HG03378 (cell line): ENCODE data around the gene TRIM74.
"Not testable (repeated sequence)": the region's sequence is repeated elsewhere in the genome, so short reads cannot be mapped to it uniquely, and the experiment has no call there.

Experiments used
- ATAC-seq: cut with Tn5 transposase; IDR thresholded peaks from one replicate; pipeline ENCODE4 v1.9.1; 2021; ENCODE audit warnings: mild to moderate bottlenecking, moderate library complexity; ENCODE audit not compliant: unreplicated experiment

Gene TRIM74

DNA sequence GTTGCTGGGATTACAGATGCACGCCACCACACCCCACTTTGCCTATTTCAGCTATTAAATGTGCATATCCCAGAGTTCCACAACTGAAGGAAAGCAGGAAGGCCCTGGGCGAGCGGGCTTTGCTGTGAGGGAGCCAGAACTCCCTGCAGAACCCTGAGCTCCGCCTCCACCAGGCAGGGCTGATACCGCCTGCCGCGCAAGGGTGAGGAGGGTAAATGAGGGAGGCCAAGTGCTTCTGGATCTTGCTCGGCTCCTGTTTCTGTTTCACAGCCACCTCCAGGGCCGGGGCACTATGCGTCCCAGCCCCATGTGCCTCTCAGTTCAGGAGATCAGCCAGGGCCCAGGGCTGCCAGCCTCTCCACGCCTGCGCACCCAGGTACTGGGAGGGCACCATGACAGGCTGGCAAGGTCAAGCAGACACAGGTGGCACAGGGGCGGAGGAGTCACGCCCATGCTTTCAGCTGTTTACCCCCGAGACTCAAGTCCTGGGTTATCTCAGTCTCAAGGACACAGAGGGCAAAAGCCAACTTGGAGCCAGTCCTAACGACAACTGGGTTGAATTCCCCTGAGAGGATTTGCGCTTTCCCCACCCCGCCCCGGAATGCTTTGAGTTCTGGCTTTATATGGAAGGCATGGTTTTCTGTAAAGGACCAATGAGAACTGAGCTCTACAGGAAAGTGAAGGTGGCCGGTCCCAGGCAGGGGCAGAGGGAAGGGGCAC is 8.5 kb downstream of the TRIM74 start:
- ATAC-seq, result not testable (repeated sequence)

- ATAC-seq, result not testable (repeated sequence)
Observed at GRCh38 chr7:72960029-72960428, 9.2 kb downstream of the TRIM74 start.

- ATAC-seq, result peak; percentile 67
Observed at GRCh38 chr7:72954563-72955198, 14.6 kb downstream of the TRIM74 start.

GRCh38 chr7:72953901-72954562 is 15.2 kb downstream of the TRIM74 start:
- ATAC-seq, result peak; percentile 44

- ATAC-seq, result not testable (repeated sequence)
Observed at GRCh38 chr7:72950432-72950831, 18.8 kb downstream of the TRIM74 start.

DNA sequence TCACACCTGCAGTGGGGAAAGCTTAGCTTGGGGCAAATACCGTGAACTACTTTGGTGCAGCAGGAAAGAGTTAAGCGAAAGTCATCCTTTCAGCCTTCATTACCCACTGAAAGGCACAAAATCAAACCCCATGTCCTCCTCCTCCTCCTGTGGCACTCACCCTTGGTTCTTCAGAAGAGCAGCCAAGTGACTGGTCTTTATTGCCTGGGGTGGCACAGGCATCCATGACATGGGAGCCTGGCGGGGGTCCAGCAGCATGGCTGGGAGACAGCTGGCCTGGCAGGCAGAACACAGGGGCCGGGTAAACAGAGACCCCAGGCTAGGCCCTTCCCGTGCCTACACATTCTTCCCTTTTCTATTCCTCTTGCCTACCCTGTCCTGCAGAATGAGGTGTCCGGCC is 19.6 kb downstream of the TRIM74 start:
- ATAC-seq, result not testable (repeated sequence)

DNA sequence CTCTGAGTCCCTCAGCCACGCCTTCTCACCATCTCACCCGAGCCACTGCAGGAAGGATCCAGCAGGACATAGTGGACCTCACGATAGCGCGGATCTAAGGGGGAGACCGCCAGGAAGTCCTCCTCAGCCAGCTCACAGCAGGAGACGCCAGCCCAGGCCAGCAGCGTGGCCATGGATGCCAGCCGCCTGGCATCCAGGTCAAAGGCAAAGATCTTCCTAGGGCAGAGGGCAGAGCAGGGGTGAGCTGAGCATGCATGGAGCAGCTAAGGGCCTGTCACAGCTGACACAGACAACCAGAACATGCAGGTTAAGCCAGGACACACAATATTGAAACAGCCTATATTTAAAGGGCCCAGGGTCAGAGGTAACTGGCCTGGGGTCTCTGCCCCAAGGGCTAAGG is 20.0 kb downstream of the TRIM74 start:
- not testable (repeated sequence) for ATAC-seq

DNA sequence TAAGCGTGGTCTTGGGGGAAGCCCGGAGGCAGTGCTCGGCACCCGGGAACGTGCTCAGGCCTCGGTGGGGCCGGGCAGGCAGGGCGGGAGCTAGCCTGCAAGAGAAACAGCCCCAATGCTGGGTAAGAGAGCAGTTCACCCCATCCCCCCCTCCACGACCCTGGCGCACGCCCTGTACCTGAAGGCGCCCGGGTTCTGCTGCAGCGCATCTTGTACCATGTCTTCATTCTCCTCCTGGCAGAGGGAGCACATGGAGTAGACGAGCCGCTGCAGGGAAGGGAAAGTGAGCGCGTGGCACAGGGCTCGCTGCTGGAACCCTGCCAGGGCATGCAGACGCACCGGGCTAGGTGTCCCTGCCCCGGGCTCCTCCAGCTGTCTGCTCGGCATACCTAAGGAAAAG is 20.6 kb downstream of the TRIM74 start:
- ATAC-seq, result not testable (repeated sequence)

GRCh38 chr7:72946130-72946745 is 23.0 kb downstream of the TRIM74 start:
- not testable (repeated sequence) for ATAC-seq

DNA sequence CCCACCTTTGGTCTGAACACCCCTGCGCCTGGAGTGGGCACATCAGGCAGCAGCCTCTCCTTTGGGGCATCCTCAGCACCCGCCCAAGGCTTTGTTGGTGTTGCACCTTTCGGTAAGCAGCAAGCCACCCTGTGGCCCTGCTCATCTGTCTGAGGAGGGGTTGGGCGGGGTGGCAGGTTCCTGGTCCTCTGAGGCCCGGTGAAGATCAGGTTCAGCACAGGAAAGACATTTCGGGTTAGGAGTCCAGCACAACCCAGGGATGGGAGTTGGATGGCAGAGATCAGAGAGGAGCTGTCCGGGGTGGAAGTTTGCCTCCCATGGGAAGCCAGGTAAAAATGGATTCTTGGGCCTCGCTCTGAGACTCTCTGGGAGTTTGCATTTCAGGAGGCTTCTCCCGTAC is 23.7 kb downstream of the TRIM74 start:
- not testable (repeated sequence) for ATAC-seq

DNA sequence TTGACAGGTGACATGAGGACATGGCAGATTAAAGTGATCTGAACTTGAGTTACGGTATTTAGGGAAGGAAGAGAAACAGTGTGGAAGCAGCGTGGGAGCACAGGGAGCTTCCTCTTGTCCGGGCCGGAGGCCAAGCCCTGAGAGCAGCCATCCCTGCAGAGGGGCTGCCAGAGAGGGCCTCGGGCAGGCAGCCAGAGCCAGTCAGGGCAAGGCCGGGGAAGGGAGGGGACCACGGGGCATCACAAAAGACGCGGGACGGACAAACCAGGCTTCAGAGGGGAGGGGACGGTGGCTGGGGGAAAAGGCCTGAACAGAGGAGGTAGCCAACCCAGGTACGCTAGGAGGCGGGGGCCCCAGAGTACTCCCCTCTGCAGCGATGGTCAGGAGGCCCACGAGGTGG is 24.3 kb downstream of the TRIM74 start:
- not testable (repeated sequence) for ATAC-seq

DNA sequence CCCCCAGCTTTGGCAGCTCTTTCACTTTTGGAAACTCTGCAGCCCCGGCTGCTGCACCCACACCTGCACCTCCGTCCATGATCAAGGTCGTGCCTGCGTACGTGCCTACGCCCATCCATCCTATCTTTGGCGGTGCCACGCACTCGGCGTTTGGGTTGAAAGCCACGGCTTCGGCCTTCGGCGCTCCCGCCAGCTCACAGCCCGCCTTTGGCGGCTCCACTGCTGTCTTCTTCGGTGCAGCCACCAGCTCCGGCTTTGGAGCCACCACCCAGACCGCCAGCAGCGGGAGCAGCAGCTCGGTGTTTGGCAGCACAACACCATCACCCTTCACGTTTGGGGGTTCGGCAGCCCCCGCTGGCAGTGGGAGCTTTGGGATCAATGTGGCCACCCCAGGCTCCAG is 26.3 kb downstream of the TRIM74 start:
- ATAC-seq, result not testable (repeated sequence)

DNA sequence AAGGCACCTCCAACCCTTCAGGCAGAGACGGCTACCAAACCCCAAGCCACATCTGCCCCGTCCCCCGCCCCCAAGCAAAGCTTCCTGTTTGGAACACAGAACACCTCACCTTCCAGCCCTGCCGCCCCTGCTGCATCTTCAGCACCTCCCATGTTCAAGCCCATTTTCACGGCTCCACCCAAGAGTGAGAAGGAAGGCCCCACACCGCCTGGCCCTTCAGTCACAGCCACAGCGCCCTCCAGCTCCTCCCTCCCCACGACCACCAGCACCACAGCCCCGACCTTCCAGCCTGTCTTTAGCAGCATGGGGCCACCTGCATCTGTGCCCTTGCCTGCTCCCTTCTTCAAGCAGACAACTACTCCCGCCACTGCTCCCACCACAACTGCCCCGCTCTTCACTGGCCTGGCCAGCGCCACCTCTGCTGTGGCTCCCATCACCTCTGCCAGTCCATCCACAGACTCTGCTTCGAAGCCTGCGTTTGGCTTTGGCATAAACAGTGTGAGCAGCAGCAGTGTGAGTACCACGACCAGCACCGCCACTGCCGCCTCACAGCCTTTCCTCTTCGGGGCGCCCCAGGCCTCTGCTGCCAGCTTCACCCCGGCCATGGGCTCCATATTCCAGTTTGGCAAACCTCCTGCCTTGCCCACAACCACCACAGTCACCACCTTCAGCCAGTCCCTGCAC is 27.1 kb downstream of the TRIM74 start:
- ATAC-seq, result not testable (repeated sequence)

DNA sequence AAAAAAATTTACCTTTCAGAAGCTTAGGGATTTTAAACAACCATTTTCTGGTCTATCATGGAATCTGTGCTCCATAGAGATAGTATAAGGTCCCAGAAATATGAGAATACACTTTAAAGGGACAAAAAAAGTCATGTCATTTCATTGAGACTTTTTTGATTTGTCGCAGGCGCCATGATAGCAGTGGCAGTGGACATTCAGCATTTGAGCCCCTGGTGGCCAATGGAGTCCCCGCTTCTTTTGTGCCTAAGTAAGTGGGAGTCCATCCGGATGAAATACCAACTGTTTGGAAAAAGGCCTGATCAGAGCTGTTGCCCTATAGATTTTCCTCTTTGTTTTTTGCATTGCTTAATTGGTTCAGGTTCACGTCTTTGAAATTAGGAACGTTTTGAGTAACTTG is 41.0 kb downstream of the TRIM74 start:
- not testable (repeated sequence) for ATAC-seq

GRCh38 chr7:72927791-72928190 is 41.5 kb downstream of the TRIM74 start:
- ATAC-seq, result not testable (repeated sequence)

DNA sequence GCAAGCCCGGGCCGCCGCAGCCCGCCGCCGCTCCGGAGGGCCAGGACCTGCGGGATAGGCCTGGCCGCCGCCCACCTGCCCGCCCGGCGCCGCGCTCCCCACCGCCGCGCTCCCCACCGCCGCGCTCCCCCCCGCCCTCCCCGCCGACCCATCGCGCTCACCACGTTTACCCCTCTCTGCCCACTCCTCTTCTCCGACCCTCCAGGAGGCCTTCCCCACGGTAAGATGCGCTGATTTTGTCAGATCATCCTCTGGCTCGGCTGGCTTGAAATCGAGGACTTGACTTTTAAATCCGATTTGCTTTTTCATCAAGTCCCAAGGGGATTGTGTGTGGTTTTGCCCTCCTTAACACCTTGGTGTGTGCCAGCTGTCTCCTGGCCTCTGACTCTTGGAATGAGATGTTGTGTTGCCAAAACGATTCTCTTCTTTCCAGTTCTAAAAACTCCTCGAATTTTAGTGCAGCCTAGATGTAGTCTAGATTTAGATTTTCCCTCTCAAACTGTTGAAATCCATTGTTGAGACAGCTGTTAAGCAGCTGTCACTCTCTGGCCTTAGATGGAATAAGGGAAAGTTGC is 43.6 kb downstream of the TRIM74 start:
- ATAC-seq, result no peak

DNA sequence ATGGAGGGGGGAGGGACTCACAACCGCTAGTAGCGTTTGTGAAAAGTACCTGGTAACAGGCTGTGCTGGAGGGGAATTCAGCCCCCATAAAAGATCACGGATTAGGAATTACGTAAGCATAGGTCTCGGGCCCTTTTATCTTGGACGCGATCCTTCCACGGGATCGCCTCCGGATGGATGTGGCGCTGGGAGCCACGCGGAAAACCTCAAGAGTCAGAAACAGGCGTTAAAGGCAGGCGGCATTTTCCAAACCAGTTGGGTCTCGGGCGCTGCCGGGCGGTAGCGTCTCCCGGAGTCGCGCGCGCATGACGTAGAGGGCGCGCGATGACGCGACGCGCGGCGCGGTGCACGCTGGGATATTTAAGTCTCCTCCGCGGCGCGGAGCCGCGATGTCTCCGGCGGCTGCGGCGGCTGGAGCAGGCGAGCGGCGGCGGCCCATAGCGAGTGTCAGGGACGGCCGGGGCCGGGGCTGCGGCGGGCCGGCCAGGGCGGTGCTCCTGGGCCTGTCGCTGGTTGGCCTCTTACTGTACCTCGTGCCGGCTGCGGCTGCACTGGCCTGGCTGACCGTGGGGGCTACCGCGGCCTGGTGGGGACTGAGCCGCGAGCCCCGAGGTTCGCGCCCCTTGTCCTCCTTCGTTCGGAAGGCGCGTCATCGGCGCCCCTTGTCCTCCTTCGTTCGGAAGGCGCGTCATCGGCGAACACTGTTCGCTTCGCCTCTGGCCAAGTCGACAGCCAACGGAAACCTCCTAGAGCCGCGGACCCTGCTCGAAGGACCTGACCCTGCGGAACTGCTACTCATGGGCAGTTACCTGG is 44.3 kb downstream of the TRIM74 start, which contains the start of gene POM121:
POM121 (plus strand) TSS at position 363 of the 813 bp plus-strand sequence; CDS start at position 390, 27 bp downstream.
- ATAC-seq, result peak; percentile 63

GRCh38 chr7:72924386-72924732 is 44.9 kb downstream of the TRIM74 start:
- peak; percentile 29 for ATAC-seq

DNA sequence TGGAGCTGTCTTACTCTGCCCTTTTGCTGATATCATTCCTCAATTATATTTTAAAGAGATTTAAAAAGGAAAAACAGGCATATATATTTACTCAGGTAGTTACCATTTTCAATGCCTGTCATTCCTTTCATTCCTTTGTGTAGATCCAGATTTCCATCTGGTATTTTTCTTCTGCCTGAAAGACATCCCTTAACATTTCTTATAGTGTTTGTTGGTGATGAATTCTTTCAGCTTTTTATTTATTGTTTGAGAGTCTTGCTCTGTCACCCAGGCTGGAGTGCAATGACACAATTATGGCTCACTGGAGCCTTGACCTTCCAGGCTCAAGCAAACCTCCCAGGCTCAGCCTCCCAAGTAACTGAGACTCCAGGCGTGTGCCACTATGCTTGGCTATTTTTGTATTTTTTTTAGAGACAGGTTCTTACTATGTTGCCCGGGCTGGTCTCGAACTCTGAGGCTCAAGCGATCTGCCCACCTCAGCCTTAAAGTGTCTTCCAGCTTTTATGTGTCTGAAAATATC is 50.0 kb downstream of the TRIM74 start:
- no peak for ATAC-seq
